NK-92 (cell line): ENCODE results near the gene FRMD3.

Source experiments
- DNase-seq: peaks from one replicate; lab custom pipeline; 2025; ENCODE audit not compliant: unreplicated experiment; lab: John Stamatoyannopoulos, UW

FRMD3 gene

GRCh38 chr9:83538172-83538889, at the start of gene FRMD3:
FRMD3 (minus strand) TSS chr9:83538401; CDS start chr9:83538231, 170 bp downstream.
- no peak for DNase-seq

DNA sequence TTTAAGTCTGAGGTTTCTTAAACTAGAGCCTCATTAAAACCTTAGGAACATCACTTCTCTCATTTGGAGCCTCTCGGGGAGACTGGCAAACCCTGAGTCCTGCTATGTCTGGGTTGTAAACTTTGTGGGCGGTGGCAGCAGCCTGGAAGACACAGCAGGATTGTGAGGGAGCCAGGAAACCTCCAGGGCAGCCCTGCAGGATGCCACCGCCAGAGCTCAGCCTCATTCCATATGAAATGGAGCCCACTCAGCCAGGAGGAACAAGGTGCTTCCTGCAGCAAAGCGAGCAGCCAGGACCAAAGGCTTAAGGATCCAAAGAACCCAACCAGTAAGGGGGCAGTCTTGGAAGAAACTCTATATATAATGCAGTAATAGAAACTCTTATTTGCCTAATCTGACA, 46.8 kb upstream of the FRMD3 start:
- DNase-seq, result no peak

- DNase-seq, result no peak
Observed at GRCh38 chr9:83583151-83584014, 45.2 kb upstream of the FRMD3 start.

- DNase-seq, result no peak
Observed at GRCh38 chr9:83582029-83582428, 43.8 kb upstream of the FRMD3 start.

- DNase-seq, result no peak
Observed at GRCh38 chr9:83574482-83574881, 36.3 kb upstream of the FRMD3 start.

DNA sequence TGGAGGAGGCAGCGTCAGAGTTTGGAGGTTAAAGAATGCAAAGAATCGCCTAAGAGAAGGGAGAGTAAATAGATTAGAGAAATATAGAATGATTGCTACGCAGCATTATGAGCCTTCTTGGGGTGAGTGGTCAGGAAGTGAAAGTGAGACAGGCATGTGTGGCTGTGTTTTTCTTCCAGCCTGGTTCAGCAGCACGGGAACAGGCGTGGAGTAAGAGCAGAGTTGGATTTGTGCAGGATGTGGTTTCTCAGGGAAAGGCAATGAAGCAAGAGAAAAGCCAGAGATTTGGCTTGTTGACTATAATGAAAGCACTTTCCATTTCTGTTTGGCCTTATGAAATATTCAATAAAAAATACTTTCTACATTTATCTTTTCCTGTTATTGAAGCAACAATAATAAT, 34.3 kb upstream of the FRMD3 start:
- DNase-seq, result no peak

DNA sequence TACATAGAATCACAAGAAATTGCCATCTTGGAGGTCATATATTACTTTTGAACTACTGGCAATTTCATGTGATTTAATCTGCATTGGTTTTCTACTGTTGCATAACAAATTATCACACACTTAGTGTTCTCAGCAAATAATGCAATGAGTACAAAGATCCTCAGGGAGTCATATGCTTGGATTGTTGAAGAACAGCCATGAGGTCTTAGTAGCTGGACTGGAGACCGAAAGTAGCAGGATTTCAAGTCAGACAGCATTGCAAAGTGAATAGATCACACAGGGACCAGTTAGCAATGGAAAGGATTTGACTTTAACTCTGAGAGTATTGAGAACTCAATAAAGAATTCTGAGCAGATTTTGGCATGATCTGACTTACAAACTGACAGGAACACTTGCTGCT, 32.2 kb upstream of the FRMD3 start:
- DNase-seq, result no peak

DNA sequence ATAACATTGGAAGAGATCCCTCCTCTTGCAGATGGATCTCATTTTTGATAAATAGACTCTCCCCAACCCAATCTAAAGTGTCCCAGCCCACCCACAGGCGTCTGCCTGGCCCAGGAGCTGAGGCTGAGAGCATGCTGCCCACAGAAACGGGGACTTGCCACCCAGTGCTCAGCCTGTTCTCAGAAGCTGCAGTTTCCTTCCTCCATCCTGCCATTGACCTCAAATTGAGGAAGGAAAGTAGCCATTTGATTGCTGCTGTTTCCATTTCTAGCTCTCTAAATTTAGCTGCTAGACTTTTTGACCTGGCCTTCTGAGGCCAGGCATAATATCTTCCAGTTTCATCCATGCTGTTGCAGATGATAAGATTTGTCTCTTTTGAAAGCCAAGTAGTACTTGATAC, 31.1 kb upstream of the FRMD3 start:
- DNase-seq, result no peak

DNA sequence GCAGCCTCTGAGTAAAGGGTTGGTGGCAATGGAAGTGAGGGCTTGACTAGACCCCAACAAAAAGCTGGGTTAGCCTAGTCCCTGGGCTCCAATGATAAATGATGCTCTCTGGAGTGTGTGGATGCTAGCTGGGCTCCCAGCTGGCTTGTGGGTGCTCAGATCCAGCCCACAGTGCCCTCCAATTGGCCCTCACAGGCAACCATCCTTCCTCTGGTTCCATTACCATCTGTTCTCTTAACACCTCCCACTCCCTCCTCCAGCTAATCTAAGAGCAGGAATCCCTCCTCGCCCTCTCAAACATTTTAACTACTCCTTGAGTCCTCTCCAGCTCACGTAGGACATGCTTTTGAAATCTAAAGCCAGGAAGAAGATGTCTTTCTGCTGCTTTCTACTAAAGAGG, 25.2 kb upstream of the FRMD3 start:
- no peak for DNase-seq

DNA sequence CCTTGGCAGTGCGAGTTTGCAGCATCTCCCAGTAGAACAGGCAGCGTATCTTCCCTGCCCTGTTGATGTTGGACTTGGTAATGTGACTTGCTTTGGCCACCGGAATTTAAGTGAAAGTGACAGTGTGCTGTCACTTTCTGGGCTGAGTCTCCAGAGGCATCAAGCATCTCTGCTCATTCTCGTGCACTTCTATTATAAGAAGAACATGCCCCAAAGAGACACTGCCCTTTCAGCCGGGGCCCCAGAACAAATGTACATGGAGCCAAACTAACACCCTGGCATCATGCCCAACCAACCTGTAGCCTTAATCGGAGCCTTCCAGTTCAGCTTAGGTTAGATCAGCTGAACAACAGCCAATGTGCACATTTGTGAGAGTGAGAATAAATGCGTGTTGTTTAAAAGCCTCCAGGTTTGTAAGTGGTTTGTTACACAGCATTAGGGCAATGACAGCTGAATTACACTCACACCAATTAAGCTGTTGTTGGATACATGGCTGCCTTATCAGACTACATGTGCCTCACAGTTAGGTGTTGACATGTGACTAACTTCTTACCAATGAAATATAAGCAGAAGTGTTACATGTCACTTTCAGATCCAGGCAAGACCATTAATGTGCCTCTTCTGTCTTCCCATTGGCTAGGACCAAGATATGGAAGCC, 22.1 kb upstream of the FRMD3 start:
- DNase-seq, result no peak

DNA sequence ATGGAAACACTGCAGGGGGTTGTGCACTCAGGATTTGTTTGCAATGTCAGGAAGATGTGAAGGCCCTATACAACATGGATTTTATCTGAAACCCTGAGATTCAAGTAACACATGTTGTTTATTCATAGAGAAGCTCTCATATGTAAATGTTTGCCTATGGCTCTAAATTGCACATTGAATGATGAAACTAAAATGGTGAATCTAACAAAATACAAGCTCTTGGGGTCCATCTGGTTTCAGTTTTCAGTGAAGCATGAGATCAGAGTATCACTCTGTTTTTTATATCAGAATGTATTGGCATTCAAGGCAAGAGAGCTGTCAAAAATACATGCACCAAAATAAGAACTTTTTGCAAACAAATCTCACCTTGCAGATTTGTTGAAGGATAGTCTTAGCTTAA, 19.6 kb upstream of the FRMD3 start:
- no peak for DNase-seq

DNA sequence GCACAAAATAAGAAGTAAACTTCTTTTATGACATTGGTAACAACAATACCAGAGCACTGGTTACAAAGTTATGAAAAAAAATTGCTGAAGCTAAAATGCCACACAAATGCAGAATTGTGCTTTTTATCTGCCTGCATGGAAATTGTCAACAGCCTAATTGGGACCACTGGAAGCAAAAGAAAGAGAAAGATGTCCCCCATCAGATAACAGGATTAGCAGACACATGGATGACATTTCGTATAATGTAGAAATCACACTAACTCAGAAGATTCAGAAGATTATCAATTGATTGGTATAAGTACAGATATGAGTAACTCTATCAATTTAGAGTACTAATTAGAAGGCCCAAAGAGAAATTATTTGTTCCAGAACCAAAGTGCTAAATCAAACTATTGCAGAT, 19.1 kb upstream of the FRMD3 start:
- DNase-seq, result no peak

DNA sequence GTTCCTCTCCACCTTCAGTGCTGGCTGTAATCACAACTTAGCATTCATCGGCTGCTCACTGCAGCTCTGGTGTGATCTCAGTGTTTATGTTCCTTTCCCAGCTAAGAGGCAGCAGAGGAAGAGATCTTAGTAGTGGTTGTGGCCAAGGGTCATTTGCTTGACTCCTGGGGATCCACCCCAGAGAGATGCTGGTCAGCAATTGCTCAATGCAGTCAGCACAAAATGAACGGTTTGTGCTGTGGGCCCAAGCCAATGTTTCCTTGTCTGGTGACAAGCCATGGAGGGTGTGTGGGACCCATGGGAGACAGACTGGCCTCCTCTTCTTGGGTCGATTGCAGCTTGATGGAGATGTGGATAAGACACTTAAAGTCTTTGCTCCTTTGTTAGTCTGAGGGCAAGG, 16.1 kb upstream of the FRMD3 start:
- DNase-seq, result no peak

GRCh38 chr9:83544002-83544698, 5.9 kb upstream of the FRMD3 start:
- DNase-seq, result no peak

DNA sequence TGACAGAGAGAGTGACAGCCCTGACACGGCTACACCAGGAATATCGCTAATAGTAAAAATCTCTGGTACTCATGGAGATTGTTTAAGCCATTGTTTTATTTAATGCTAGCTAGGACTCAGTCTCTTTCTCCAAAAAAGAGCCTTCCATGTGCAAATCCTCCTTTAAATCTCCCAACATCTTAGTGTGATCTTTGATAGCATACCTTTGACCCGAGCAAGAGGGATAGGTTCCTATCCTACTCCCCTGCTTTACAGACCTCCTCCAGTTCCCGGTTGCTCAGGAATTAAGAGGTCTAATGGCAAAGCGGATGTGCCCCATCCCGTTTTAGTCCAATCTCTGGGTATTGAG, 663 bp upstream of the FRMD3 start:
- DNase-seq, result no peak

DNA sequence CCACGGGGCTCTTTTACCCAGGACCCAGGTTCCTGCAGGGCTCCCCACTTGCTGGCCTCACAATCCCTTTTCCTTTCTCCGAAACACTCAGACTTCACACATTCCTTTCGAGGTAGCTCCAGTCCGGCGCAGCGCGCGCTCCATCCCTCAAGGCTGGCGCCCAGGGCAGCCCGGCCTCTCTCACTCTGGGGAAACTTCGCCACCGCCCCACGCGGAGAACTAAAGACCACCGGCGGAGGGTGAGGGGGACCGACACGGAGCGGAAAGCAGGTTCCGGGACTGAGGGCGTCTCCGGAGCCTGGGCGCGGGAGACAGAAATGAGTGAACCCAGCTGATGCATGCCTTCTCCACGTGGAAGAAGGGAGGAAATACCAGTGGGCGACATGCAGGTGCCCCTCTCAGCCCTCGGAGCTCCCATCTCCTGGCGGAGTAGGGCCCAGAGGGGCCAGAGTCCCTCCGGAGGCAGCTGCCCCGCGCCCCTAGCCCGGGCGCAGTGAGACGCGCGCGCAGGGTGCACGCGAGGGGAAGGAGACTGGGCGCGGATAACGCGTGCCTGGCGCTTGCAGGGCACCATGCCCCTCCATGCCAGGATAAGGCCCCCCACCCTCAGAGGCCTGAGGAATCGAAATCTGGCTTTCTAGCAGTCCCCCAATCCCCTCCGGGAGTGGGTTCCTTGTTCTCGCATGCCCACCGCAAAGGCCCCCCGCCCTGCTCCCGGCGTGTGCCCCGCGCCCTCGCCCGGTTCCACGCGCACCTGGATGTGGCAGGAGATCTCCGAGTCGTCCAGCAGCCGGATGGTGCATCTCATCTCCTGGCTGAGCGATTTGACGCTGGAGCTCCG, 650 bp downstream of the FRMD3 start:
- no peak for DNase-seq

GRCh38 chr9:83536332-83536731, 1.9 kb downstream of the FRMD3 start:
- no peak for DNase-seq

GRCh38 chr9:83535736-83536135, 2.5 kb downstream of the FRMD3 start:
- no peak for DNase-seq

- no peak for DNase-seq
Observed at GRCh38 chr9:83533296-83533695, 4.9 kb downstream of the FRMD3 start.

DNA sequence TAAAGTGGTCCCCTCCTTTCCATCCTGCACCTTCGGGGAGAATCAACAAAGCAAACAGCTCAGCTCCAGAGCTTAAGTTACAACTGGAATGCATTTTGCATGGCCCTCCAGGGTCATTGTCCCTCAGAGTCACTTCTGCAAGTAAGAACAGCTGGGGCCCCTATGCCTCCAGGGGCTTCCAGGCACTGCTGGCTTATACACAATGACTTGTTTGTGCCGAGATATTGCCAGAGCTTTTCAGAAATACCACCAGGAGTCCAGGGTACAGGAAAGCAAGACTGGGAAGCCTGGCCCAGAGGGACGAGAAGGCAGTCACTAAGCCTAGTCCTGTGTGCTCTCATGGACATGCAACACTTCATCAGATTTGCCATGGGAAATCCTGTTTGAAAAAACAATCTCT, 11.3 kb downstream of the FRMD3 start:
- DNase-seq, result no peak

- DNase-seq, result no peak
Observed at GRCh38 chr9:83526211-83526610, 12.0 kb downstream of the FRMD3 start.
